Panc1 (cell line): ENCODE measurements around the gene ADPRS. TPM values are rescaled to one million over a fixed set of nuclear protein-coding genes. Genes with fewer than 3 reads are reported as not detected.

Experiments used
- ATAC-seq: fragments of 200-7000 bp; cut with Tn5 transposase; 2 replicates; pipeline ENCODE4 v1.9.1; 2020; ENCODE audit warnings: mild to moderate bottlenecking, moderate library complexity
- BruUV-seq: library from RNA; stranded (reverse); fragments of 400-500 nt; replicated peaks from 2 replicates; lab custom pipeline; 2021; lab: Mats Ljungman, UMichigan
- CTCF ChIA-PET: fragments of 300-600 bp; sonication (Branson Sonifier 250); formaldehyde crosslinking; loops from one replicate; lab custom pipeline; 2022; ENCODE audit warnings: antibody characterized with exemption; lab: Charles Lee
- POLR2A ChIA-PET: fragments of 300-600 bp; sonication (Branson Sonifier 250); formaldehyde crosslinking; loops from one replicate; lab custom pipeline; 2022; ENCODE audit warnings: antibody characterized with exemption; lab: Charles Lee
- DNase-seq: peaks from one replicate; pipeline ENCODE4 v3.0.0-alpha.2; 2010; ENCODE audit warnings: low read depth, low spot score
- H3K27ac ChIP-seq: 2 replicates; pipeline ENCODE4 v1.5.1; 2011; ENCODE audit warnings: mild to moderate bottlenecking, low read length, inconsistent platforms
- H3K27me3 ChIP-seq: fragments of 200-500 bp; sonication (Bioruptor generic); 2 replicates; pipeline ENCODE4 v1.6.0; 2014; ENCODE audit warnings: low read length, inconsistent platforms; ENCODE audit not compliant: control insufficient read depth, insufficient read depth
- H3K36me3 ChIP-seq: fragments of 200-500 bp; sonication (Bioruptor generic); 2 replicates; pipeline ENCODE4 v1.5.1; 2014; ENCODE audit warnings: inconsistent platforms, mild to moderate bottlenecking, low read length, moderate library complexity; ENCODE audit not compliant: control insufficient read depth, insufficient read depth
- H3K4me1 ChIP-seq: 2 replicates; pipeline ENCODE4 v1.5.1; 2011; ENCODE audit warnings: inconsistent platforms, mild to moderate bottlenecking, low read length, moderate library complexity; ENCODE audit not compliant: control insufficient read depth, insufficient read depth
- H3K4me3 ChIP-seq, 2 experiments: 2 replicates each; pipeline ENCODE4 v1.5.1; 2011 to 2012; ENCODE audit warnings: low read depth in 2 of 2, low read length in 2 of 2, mild to moderate bottlenecking in 2 of 2, inconsistent platforms in 1 of 2, moderate library complexity in 1 of 2
- H3K9me3 ChIP-seq: fragments of 200-500 bp; sonication (Bioruptor generic); 2 replicates; pipeline ENCODE4 v1.5.1; 2014; ENCODE audit warnings: low read depth, mild to moderate bottlenecking, inconsistent platforms, low read length, moderate library complexity; ENCODE audit not compliant: control insufficient read depth, insufficient read depth
- POLR2AphosphoS5 ChIP-seq: IDR thresholded peaks from 2 replicates; pipeline ENCODE4 v1.6.1; 2012; ENCODE audit warnings: mild to moderate bottlenecking, low read depth, low read length, moderate library complexity
- SIN3A ChIP-seq: IDR thresholded peaks from 2 replicates; pipeline ENCODE4 v1.6.1; 2012; ENCODE audit warnings: low read depth, mild to moderate bottlenecking, low read length, moderate library complexity, borderline replicate concordance; ENCODE audit not compliant: insufficient read depth
- TCF7L2 ChIP-seq: IDR thresholded peaks from 2 replicates; pipeline ENCODE4 v1.6.1; 2011; ENCODE audit warnings: mild to moderate bottlenecking, low read depth, low read length, inconsistent platforms
- in situ Hi-C: cut with HindIII; loops from 2 replicates; pipeline ENCODE4 v1.10.0; 2016; ENCODE audit warnings: low sequenced_read_pairs, low pct_unique_long_range_greater_than_20kb
- intact Hi-C: fragments of 100-400 bp; cut with micrococcal nuclease; formaldehyde crosslinking; loops from one replicate; pipeline ENCODE4 v1.10.0; 2022; ENCODE audit not compliant: unreplicated experiment
- total RNA-seq: library from RNA; stranded (reverse); gene quantifications from one replicate; pipeline ENCODE4 v1.2.1, GENCODE V29; 2021; ENCODE audit not compliant: unreplicated experiment
- TF ChIP-seq, protein P1 (sequence below), 2 experiments: IDR thresholded peaks; 2 replicates each; pipeline ENCODE4 v1.6.1; 2011 to 2012; ENCODE audit warnings: low read depth in 2 of 2, control low read depth in 1 of 2, low read length in 1 of 2, mild to moderate bottlenecking in 1 of 2, moderate library complexity in 1 of 2; ENCODE audit not compliant: insufficient read depth in 1 of 2
- TF ChIP-seq, protein P2 (sequence below): fragments of 450-650 bp; IDR thresholded peaks from 2 replicates; pipeline ENCODE4 v1.5.1; 2017; ENCODE audit warnings: mild to moderate bottlenecking

The ADPRS gene
- total RNA-seq, 1 experiment from 2014 or later = 32.2 TPM

DNA sequence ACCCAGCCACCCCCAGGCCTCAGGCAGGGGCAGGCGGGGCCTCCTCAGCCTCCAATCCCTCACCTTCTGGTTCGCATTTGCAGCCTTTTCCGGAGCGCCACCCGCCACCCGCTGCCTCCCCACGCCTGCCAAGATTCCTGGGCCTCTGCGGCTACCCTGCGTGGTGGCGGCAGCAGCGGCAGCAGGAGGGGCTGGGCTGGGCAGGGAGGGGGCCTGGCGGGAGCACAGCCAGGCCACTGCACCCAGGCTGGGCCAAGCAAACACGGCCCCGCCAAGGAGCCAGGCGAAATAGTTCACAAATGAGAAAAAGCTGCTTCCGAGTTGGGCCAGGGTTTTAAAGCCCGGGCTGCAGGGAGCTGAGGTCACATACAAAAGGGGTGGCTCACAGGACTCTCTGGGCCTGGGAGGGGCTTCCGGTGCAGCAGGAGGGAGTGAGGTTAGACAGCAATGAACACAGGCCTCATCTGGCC is 26.5 kb downstream of the ADPRS start:
- POLR2A ChIA-PET = no interaction called here
- TF ChIP-seq, protein P1, sequence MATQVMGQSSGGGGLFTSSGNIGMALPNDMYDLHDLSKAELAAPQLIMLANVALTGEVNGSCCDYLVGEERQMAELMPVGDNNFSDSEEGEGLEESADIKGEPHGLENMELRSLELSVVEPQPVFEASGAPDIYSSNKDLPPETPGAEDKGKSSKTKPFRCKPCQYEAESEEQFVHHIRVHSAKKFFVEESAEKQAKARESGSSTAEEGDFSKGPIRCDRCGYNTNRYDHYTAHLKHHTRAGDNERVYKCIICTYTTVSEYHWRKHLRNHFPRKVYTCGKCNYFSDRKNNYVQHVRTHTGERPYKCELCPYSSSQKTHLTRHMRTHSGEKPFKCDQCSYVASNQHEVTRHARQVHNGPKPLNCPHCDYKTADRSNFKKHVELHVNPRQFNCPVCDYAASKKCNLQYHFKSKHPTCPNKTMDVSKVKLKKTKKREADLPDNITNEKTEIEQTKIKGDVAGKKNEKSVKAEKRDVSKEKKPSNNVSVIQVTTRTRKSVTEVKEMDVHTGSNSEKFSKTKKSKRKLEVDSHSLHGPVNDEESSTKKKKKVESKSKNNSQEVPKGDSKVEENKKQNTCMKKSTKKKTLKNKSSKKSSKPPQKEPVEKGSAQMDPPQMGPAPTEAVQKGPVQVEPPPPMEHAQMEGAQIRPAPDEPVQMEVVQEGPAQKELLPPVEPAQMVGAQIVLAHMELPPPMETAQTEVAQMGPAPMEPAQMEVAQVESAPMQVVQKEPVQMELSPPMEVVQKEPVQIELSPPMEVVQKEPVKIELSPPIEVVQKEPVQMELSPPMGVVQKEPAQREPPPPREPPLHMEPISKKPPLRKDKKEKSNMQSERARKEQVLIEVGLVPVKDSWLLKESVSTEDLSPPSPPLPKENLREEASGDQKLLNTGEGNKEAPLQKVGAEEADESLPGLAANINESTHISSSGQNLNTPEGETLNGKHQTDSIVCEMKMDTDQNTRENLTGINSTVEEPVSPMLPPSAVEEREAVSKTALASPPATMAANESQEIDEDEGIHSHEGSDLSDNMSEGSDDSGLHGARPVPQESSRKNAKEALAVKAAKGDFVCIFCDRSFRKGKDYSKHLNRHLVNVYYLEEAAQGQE (IDR thresholded peaks at IDR 0.05; ENCODE audit: insufficient read depth in 1 of 2, low read depth in 2 of 2, low read length in 1 of 2) = no peak
- TF ChIP-seq TCF7L2 = no peak
- TF ChIP-seq, protein P2, sequence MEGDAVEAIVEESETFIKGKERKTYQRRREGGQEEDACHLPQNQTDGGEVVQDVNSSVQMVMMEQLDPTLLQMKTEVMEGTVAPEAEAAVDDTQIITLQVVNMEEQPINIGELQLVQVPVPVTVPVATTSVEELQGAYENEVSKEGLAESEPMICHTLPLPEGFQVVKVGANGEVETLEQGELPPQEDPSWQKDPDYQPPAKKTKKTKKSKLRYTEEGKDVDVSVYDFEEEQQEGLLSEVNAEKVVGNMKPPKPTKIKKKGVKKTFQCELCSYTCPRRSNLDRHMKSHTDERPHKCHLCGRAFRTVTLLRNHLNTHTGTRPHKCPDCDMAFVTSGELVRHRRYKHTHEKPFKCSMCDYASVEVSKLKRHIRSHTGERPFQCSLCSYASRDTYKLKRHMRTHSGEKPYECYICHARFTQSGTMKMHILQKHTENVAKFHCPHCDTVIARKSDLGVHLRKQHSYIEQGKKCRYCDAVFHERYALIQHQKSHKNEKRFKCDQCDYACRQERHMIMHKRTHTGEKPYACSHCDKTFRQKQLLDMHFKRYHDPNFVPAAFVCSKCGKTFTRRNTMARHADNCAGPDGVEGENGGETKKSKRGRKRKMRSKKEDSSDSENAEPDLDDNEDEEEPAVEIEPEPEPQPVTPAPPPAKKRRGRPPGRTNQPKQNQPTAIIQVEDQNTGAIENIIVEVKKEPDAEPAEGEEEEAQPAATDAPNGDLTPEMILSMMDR = no peak
- no peak for TF ChIP-seq SIN3A
- no peak for TF ChIP-seq POLR2AphosphoS5
- H3K4me3 ChIP-seq = no peak overlapping the region
- no peaks in the 10 kb centered on the region for H3K9me3 ChIP-seq
- H3K27me3 ChIP-seq = no peaks in the 10 kb centered on the region
- H3K4me1 ChIP-seq = no peaks in the 10 kb centered on the region
- ATAC-seq (no peak), DNase-seq (no peak)
- intact Hi-C loops (no loop called here), in situ Hi-C loops (no loop called here)
- no TSS peak for BruUV-seq
- CTCF ChIA-PET = interaction anchor here (0.6 kb wide), 1 partner anchor 113 kb away, joined by 7 read pairs; no protein-coding TSS in a partner anchor
- no peaks in the 10 kb centered on the region for H3K36me3 ChIP-seq
- no peak overlapping the region for H3K27ac ChIP-seq

DNA sequence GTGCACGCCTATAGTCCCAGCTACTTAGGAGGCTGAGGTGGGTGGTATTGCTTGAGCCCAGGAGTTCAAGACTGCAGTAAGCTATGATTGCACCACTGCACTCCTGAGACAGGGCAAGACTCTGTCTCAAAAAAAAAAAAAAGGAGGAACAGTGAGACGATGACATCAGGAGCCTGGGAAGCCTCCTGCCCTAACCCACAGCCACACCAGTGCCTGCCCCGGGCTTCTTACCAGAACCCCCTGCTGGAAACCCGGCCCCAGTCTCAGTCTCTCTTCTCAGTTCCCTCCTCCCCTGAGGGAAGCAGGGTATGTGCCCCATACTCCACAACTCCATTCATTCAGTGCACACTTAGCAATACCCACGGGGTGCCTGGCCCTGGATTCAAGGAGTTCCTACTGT is 27.2 kb downstream of the ADPRS start:
- no peak for DNase-seq
- no peak for ATAC-seq

DNA sequence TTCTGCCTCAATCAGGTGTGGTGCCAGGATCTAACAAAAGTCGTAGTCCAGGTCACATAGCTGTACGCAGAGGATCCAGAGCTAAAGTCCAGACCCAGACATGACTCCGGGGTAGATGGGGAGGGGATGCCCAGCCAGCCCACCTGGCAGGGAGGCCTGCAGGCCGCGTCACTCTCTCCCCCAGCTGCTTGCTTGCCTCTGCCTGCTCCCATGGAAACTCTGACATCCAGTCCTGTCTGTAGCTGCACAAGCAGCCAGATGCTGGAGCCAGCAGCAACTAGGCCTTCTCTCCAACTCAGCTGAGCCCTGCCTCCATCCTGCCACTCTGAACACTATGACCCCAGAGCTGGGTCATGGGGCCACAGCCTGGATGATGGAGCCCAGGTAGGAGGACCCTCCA is 28.2 kb downstream of the ADPRS start:
- H3K27me3 ChIP-seq = no peaks in the 10 kb centered on the region
- TF ChIP-seq TCF7L2 (no peak), SIN3A (no peak)
- ChIA-PET POLR2A (interaction anchor here (0.6 kb wide), 1 partner anchor 10 kb away, joined by 3 read pairs; no protein-coding TSS in a partner anchor), CTCF (no interaction called here)
- intact Hi-C loops (no loop called here), in situ Hi-C loops (no loop called here)
- no TSS peak for BruUV-seq
- DNase-seq = no peak
- H3K4me3 ChIP-seq = no peak overlapping the region
- no peaks in the 10 kb centered on the region for H3K4me1 ChIP-seq
- ATAC-seq = peak; percentile 24; the same call in 1 of the 2 replicates
- H3K36me3 ChIP-seq = no peaks in the 10 kb centered on the region
- no peaks in the 10 kb centered on the region for H3K9me3 ChIP-seq
- H3K27ac ChIP-seq = no peak overlapping the region

More for the DNA sequence above, 27.2 kb downstream of the ADPRS start:
- ChIA-PET CTCF (interaction anchor here (0.6 kb wide), 1 partner anchor 114 kb away, joined by 7 read pairs; no protein-coding TSS in a partner anchor), POLR2A (no interaction called here)
- H3K27me3 ChIP-seq = no peaks in the 10 kb centered on the region
- BruUV-seq = no TSS peak
- H3K4me1 ChIP-seq = no peaks in the 10 kb centered on the region
- H3K9me3 ChIP-seq = no peaks in the 10 kb centered on the region
- H3K4me3 ChIP-seq = no peak overlapping the region
- intact Hi-C loops (no loop called here), in situ Hi-C loops (no loop called here)
- H3K36me3 ChIP-seq = no peaks in the 10 kb centered on the region
- no peak overlapping the region for H3K27ac ChIP-seq
- TF ChIP-seq TCF7L2 = no peak
